LNCAP (cell line): ENCODE data around the gene CIAO2B.

Experiments
- TF ChIP-seq, protein P1 (sequence below): fragments of 450-650 bp; IDR thresholded peaks from 2 replicates; pipeline ENCODE4 v1.5.1; 2017; ENCODE audit warnings: mild to moderate bottlenecking

The CIAO2B gene

DNA sequence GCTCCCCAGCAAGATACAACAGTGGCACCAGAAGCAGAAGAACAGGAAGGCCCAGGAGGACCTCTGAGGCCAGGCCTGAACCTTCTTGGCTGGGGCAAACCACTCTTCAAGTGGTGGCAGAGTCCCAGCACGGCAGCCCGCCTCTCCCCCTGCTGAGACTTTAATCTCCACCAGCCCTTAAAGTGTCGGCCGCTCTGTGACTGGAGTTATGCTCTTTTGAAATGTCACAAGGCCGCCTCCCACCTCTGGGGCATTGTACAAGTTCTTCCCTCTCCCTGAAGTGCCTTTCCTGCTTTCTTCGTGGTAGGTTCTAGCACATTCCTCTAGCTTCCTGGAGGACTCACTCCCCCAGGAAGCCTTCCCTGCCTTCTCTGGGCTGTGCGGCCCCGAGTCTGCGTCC, 38.8 kb upstream of the CIAO2B start:
- TF ChIP-seq, protein P1, sequence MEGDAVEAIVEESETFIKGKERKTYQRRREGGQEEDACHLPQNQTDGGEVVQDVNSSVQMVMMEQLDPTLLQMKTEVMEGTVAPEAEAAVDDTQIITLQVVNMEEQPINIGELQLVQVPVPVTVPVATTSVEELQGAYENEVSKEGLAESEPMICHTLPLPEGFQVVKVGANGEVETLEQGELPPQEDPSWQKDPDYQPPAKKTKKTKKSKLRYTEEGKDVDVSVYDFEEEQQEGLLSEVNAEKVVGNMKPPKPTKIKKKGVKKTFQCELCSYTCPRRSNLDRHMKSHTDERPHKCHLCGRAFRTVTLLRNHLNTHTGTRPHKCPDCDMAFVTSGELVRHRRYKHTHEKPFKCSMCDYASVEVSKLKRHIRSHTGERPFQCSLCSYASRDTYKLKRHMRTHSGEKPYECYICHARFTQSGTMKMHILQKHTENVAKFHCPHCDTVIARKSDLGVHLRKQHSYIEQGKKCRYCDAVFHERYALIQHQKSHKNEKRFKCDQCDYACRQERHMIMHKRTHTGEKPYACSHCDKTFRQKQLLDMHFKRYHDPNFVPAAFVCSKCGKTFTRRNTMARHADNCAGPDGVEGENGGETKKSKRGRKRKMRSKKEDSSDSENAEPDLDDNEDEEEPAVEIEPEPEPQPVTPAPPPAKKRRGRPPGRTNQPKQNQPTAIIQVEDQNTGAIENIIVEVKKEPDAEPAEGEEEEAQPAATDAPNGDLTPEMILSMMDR = no peak

DNA sequence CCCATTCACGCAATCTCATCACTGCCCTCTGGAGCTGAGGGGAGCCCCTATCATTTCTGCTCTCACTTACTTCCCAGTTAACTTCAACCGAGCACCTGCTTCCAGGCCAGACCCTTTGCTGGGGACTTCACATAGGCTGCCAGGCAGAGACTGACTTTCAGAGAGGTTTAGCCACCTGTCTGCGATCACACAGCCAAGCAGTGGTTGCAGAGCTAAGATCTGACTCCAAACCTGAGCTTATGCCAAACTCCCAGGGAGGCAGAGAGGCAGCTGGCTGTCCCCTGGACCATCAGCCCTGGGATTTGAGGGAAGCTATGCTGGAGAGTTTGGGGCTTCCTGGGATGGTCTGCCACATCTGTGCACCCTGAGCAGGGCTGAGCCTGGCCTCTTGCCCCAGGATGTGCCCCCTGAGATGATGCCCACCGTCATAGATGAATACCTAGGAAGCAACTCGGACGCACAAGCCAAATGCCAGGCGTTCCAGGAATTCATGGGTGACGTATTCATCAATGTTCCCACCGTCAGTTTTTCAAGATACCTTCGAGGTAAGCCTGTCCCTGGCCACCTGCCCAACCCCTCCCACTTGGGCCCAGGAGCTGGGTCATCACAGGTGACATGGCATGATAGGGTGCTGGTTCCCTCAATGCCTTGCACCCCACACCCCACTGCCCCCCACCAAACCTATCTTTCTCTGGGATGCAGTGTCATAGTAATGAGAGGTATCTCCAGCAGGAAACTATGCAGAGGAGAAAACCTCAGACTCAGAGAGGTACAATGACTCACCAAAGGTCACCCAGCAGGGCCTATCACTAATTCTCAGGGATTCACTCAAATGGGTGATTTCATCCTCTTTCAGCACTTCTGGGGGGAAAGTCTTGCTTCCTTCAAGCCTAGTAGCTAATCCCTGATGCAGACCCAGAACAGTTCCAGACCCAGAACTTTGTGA, 36.8 kb upstream of the CIAO2B start:
- TF ChIP-seq, protein P1 = no peak

DNA sequence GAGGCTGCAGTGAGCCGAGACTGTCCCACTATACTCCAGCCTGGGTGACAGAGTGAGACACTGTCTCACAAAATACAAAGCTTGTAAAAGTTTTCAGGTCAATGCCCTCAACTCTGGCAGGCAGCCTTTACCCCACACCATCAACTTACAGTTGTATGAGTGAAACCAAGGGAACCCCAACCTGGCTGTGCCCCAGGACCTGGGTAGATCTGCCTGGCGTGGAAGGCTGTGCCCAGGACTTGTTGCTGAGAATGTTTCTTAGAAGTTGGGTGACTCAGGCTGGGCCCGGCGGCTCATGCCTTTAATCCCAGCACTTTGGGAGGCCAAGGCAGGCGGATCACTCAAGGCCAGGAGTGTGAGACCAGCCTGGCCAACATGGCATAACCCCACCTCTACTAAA, 34.6 kb upstream of the CIAO2B start:
- TF ChIP-seq, protein P1 = no peak

DNA sequence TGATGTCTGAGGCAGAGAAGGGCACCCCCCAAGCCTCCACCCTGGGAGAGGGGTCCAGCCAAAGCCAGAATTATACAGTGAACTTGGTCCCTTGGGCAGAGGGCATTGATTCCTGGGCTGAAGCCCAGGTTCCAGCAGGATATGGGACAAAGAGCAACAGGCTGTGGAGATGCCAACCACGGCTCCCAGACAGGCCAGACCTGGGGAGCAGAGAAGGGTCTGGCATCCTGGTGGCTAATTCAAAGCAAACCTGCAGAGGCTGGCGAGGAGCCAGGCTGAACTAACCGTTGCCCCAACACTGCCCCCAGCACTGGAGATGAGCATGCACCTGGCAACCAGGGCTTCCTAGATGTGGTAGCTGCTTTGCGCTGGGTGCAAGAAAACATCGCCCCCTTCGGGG, 29.8 kb upstream of the CIAO2B start:
- TF ChIP-seq, protein P1 = no peak

DNA sequence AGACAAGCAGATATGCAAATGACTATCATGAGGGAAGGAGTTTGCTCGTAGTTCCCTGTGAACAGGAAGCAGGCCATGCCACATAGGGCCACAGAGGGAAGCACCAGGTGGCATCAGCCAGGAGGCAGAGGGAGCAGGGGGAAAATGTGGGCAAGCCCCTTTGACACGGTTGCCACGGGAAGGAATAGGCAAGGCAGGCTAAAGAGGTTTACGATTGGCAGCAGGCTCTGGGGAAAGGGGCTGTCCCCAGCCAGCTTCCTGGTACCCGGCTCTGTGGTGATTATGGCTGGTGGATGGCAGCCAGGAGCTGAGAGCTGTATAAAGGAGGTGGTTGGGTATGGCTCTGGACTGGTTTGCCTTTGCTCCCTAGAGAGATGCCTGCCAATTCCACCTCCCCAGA, 27.7 kb upstream of the CIAO2B start:
- TF ChIP-seq, protein P1 = no peak

DNA sequence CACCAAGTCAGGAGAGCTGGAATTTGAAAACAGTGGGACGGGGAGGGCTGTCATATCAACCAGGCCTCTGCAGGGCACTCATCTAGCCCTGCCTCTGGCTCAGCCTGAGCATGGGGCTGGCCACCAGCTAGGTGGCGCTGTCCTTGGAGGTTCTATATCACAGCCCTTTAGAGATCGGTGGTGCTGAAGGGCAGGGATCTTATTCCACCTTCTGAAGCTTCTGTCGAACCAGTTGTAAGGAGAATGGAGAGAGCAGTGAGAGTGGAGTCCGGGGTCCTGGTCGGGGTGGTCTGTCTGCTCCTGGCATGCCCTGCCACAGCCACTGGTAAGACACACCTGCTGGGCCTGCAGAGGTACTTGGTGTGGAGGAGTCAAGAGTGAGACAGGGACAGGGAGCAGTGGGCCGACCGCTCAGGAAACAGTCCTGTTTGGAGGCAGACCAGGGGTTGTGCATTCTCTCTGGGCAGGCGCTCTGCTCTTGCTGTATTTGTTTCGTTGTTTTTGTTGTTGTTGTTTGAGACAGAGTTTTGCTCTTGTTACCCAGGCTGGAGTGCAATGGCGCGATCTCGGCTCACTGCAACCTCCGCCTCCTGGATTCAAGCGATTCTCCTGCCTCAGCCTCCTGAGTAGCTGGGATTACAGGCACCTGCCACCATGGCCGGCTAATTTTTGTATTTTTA, 27.0 kb upstream of the CIAO2B start, which contains the start of gene CES3:
CES3 (plus strand) TSS at position 202 of the 680 bp plus-strand sequence; CDS start at position 244, 42 bp downstream.
- TF ChIP-seq, protein P1 = peak; percentile 82

DNA sequence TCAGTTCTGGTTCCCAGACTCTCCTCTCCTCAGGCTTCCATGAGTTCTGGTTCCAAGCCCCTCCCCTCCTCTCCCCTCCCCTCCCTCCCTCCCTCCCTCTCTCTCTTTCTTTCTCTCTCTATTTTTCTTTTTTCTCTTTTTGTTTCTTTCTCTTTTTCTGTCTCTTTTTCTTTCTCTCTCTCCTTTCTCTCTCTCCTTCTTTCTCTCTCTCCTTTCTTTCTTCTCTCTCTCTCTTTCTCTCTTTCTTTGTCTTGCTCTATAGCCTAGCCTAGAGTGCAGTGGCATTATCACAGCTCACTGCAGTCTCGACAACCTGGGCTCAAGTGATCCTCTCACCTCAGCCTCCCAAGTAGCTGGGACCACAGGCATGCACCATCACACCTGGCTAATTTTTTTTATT, 26.1 kb upstream of the CIAO2B start:
- TF ChIP-seq, protein P1 = no peak
